Epithelial cell of proximal tubule (primary cell): Measurements from ENCODE around the gene EPAS1. TPM values are rescaled to one million over a fixed set of nuclear protein-coding genes. Genes with fewer than 3 reads are reported as not detected.

Experiments
- DNase-seq: peaks from one replicate; pipeline ENCODE4 v3.0.0-alpha.2; 2011; ENCODE audit warnings: low read depth
- H3K4me3 ChIP-seq: 2 replicates; pipeline ENCODE4 v1.5.1; 2011; ENCODE audit warnings: low read depth, mild to moderate bottlenecking, low read length
- total RNA-seq: library from RNA; depleted of rRNA; stranded (reverse); fragments of >200 nt; gene quantifications from 2 replicates; pipeline ENCODE4 v1.2.3, GENCODE V29; 2015
- TF ChIP-seq, protein P1 (sequence below): conservative IDR thresholded peaks from 2 replicates; pipeline ENCODE4 v1.5.1; 2012; ENCODE audit warnings: low read depth, mild to moderate bottlenecking, low read length

The EPAS1 gene
- total RNA-seq, 1 donor from 2014 or later: 33.8 TPM

DNA sequence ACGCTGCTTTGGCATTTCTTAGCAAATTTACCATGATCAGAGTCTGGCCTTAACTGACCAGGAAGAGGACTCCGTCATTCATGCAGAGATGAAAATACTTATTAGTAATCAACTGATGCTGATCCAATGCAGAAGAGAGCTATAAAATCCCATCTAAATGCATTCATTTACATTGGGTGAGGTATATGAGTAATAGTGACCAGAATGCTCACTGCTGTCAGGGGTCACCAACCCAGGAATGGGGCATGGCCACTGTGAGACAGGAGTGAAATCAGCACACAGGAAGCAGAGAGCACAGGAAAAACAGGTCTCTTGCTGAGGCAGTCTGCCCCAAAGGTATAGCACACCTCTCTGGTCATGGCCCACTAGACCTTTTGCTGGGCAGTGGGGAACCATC lies 114.0 kb downstream of the EPAS1 start:
- TF ChIP-seq, protein P1, sequence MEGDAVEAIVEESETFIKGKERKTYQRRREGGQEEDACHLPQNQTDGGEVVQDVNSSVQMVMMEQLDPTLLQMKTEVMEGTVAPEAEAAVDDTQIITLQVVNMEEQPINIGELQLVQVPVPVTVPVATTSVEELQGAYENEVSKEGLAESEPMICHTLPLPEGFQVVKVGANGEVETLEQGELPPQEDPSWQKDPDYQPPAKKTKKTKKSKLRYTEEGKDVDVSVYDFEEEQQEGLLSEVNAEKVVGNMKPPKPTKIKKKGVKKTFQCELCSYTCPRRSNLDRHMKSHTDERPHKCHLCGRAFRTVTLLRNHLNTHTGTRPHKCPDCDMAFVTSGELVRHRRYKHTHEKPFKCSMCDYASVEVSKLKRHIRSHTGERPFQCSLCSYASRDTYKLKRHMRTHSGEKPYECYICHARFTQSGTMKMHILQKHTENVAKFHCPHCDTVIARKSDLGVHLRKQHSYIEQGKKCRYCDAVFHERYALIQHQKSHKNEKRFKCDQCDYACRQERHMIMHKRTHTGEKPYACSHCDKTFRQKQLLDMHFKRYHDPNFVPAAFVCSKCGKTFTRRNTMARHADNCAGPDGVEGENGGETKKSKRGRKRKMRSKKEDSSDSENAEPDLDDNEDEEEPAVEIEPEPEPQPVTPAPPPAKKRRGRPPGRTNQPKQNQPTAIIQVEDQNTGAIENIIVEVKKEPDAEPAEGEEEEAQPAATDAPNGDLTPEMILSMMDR: no peak
- H3K4me3 ChIP-seq: no peak overlapping the region
- DNase-seq: peak; percentile 19

DNA sequence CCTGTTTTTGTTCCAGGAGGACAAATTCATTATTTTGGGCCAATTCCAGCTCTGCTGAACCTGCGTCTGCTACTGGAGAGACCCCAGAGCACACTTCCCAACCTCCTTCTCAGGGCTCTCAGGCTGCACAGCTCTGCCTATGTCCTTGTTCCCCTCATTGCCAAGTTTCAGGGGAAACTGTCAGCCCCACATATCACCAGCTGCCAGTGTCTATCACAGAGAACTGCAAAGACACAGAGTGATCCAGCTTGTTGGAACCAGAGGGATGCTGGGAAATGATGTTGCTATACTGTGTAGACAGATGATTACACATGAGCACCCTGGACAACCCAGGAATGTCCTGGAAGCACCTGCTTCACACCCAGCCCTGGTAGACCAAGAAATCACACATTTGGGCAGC lies 114.8 kb downstream of the EPAS1 start:
- TF ChIP-seq, protein P1: no peak
- no peak for DNase-seq

DNA sequence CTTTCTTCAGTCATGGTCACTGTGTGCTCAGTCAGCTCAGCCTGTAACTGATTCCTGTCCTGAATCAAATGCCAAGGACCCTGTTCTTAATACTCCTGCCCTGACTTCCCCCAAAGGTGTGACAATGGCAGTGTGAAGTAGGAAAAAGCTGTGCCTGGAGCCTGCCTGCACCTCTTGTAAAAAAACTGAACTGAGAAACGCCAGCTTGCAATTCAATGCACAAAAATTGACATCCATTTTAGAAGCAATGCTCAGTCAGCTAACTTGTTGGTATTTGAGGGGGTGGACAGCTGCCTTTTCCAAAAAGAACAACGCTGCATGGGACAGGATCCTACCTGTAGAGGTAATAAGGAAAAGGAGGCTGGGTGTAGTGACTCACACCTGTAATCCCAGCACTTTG lies 115.9 kb downstream of the EPAS1 start:
- DNase-seq: no peak
- no peak overlapping the region for H3K4me3 ChIP-seq
- TF ChIP-seq, protein P1: no peak

More for the DNA sequence above, 114.8 kb downstream of the EPAS1 start:
- no peak overlapping the region for H3K4me3 ChIP-seq

DNA sequence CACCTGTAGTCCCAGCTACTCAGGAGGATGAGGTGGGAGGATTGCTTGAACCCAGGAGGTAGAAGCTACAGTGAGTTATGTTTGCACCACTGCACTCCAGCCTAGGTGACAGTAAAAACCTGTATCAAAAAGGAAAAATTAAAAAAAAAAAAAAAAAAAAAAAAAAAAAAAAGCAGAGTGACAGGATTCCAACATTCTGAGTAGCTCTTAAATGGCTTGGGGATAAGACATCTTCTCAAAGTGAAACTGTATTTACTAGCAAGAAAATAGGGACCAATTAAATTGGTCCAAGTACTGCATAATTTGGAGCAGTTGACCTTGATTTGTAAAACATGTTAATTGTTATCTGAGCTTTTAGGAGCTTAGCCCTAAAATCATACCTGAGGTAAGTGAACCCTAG lies 116.4 kb downstream of the EPAS1 start:
- no peak overlapping the region for H3K4me3 ChIP-seq
- DNase-seq: no peak
- TF ChIP-seq, protein P1: no peak

DNA sequence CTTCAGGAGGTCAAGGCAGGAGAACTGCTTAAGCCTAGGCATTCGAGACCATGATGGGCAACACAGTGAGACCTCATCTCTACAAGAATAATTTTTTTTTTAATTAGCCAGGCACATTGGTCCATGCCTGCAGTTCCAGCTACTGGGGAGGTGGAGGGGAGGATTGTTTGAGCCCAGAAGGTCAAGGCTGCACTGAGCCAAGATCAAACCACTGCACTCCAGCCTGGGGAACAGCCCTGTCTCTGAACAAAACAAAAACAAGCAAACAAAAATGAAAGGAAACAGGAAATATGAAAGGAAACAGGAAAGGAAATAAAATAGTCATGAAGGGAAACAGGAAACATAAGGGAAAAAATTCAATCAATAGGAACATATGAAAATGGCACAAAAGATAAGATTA lies 117.5 kb downstream of the EPAS1 start:
- no peak overlapping the region for H3K4me3 ChIP-seq
- TF ChIP-seq, protein P1: no peak
- no peak for DNase-seq

DNA sequence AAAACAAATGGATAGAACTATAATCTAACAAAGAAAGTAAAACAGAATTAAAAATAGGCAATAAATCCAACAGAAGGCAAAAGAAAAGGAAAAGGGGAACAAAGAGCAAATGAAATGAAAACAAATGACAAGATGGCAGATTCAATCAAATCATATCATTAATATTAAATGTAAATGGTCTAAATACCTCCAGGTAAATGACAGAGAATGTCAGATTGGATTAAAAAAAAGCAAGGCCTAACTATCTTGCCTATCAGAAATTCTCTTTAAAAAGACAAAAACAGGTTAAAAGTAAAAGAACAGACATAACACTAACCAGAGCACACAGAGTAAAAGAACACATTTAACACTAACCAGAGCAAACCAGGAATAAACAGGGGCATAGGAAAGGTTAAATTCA lies 119.1 kb downstream of the EPAS1 start:
- no peak for DNase-seq
- H3K4me3 ChIP-seq: no peak overlapping the region
- TF ChIP-seq, protein P1: no peak

DNA sequence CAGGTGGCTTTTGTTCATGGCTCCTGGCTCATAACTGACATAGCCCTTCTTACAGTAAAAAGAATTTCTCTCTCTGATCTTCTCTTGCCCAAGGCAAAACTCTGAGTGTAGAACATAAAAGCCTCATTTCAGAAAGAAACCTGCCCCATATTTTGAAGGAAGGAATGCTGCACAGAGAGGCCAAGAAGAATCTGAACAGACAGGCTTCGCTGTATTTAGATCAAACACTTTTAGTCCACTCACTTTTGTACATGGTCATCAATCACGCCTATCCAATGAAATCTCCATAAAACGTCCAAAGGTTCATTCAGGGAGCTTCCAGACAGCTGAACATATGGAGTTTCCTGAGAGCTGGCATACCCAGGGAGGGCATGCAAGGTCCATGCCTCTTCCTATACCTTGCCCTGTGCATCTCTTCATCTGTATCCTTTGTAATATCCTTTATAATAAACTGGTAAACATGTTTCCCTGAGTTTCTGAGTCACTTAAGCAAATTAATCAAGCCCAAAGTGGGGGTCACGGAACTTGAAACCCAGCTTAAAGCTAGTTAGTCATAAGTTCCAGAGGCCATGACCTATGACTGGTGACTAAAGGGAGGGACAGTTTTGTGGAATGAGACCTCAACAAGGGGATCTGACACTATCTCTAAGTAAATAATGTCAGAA lies 119.7 kb downstream of the EPAS1 start:
- no peak for DNase-seq
- no peak overlapping the region for H3K4me3 ChIP-seq
- TF ChIP-seq, protein P1: no peak
